HepG2 (cell line): ENCODE data around the gene VAC14. TPM values are rescaled to one million over a fixed set of nuclear protein-coding genes. Genes with fewer than 3 reads are reported as not detected.

Experiments used
- AGO2 ChIP-seq: fragments of 200-400 bp; formaldehyde crosslinking; optimal IDR thresholded peaks from 2 replicates; pipeline ENCODE3; 2017; ENCODE audit warnings: mild to moderate bottlenecking, low read depth, low read length, moderate library complexity
- ARHGAP35 ChIP-seq: sonication (generic); formaldehyde crosslinking; IDR thresholded peaks from 2 replicates; pipeline ENCODE4 v1.9.0; 2022; ENCODE audit warnings: mild to moderate bottlenecking, inconsistent platforms, moderate library complexity, missing genetic modification reagents, borderline replicate concordance
- MBNL3 ChIP-seq: fragments of 250-450 bp; sonication (Bioruptor Pico); conservative IDR thresholded peaks from 2 replicates; pipeline ENCODE4 v1.8.0; 2022; ENCODE audit warnings: mild to moderate bottlenecking, inconsistent platforms
- MTERF4 ChIP-seq: sonication (generic); formaldehyde crosslinking; IDR thresholded peaks from 2 replicates; pipeline ENCODE4 v1.8.0; 2023; ENCODE audit warnings: mild to moderate bottlenecking, missing genetic modification reagents
- NFE2L2 ChIP-seq: fragments of 150-350 bp; IDR thresholded peaks from 2 replicates; pipeline ENCODE4 v1.6.1; 2014; ENCODE audit warnings: low read length
- NFIC ChIP-seq: IDR thresholded peaks from 2 replicates; pipeline ENCODE4 v1.6.1; 2012; ENCODE audit warnings: mild to moderate bottlenecking, low read length, inconsistent platforms
- PCBP2 ChIP-seq: fragments of 200-400 bp; formaldehyde crosslinking; optimal IDR thresholded peaks from 2 replicates; pipeline ENCODE3; 2018; ENCODE audit warnings: low read length, low read depth; ENCODE audit not compliant: poor library complexity, severe bottlenecking
- SNAI1 ChIP-seq: sonication (generic); formaldehyde crosslinking; IDR thresholded peaks from 2 replicates; pipeline ENCODE4 v1.5.0; 2020; ENCODE audit warnings: mild to moderate bottlenecking, missing genetic modification reagents, borderline replicate concordance
- SOX5 ChIP-seq: IDR thresholded peaks from 2 replicates; pipeline ENCODE4 v1.6.1; 2016; ENCODE audit warnings: borderline replicate concordance
- ZBTB10 ChIP-seq: sonication (generic); formaldehyde crosslinking; IDR thresholded peaks from 2 replicates; pipeline ENCODE4 v1.4.0; 2020; ENCODE audit warnings: missing genetic modification reagents, borderline replicate concordance
- ZBTB14 ChIP-seq: sonication (generic); formaldehyde crosslinking; IDR thresholded peaks from 2 replicates; pipeline ENCODE4 v1.4.0; 2020; ENCODE audit warnings: missing genetic modification reagents
- ZHX1 ChIP-seq: sonication (generic); formaldehyde crosslinking; IDR thresholded peaks from 2 replicates; pipeline ENCODE4 v1.8.1; 2022; ENCODE audit warnings: low read depth, mild to moderate bottlenecking, missing genetic modification reagents
- ZNF24 ChIP-seq: fragments of 450-650 bp; IDR thresholded peaks from 2 replicates; pipeline ENCODE4 v1.6.1; 2017; ENCODE audit warnings: antibody characterized with exemption, mild to moderate bottlenecking
- ZNF33A ChIP-seq: sonication (generic); formaldehyde crosslinking; IDR thresholded peaks from 2 replicates; pipeline ENCODE4 v1.5.1; 2020; ENCODE audit warnings: missing genetic modification reagents, mild to moderate bottlenecking, moderate library complexity, borderline replicate concordance
- ZSCAN30 ChIP-seq: sonication (generic); formaldehyde crosslinking; IDR thresholded peaks from 2 replicates; pipeline ENCODE4 v1.5.0; 2020; ENCODE audit warnings: mild to moderate bottlenecking, missing genetic modification reagents
- polyA plus RNA-seq, 8 experiments: library from polyadenylated mRNA; depleted of rRNA in 3 of 8; stranded (reverse) in 7 of 8; unstranded in 1 of 8; fragments of >200 nt; fragmentation: Illumina TruSeq in 4 of 8; extraction: Trizol in 4 of 8; gene quantifications; 2 replicates each; pipeline versions ENCODE4 v1.2.1 to v1.2.3, GENCODE V29; 2011 to 2016; ENCODE audit warnings: low read depth in 4 of 8, missing spikeins in 1 of 8, mixed read lengths in 1 of 8; ENCODE audit not compliant: insufficient read depth in 1 of 8
- total RNA-seq, 5 experiments: library from RNA; depleted of rRNA; stranded (reverse); fragments of >200 nt; fragmentation: Illumina TruSeq; extraction: Trizol; gene quantifications; 2 replicates each; pipeline ENCODE4 v1.2.3, GENCODE V29; 2016; ENCODE audit warnings: low read depth in 1 of 5
- TF ChIP-seq, protein P1 (sequence below): sonication (generic); formaldehyde crosslinking; IDR thresholded peaks from 2 replicates; pipeline ENCODE4 v1.8.0; 2022; ENCODE audit warnings: low read depth, missing genetic modification reagents
- TF ChIP-seq, protein P2 (sequence below): sonication (generic); formaldehyde crosslinking; IDR thresholded peaks from 2 replicates; pipeline ENCODE4 v1.5.0; 2020; ENCODE audit warnings: mild to moderate bottlenecking, missing genetic modification reagents, moderate library complexity

The VAC14 gene
- total and polyA plus RNA-seq, 2 of the 13 experiments (the other 11 are each of a cell fraction or from before 2014, with no cell fraction given): 23.5 to 24.6 TPM

- TF ChIP-seq PCBP2: no peak
- TF ChIP-seq ZNF24: no peak
- peak; percentile 86; the same call in 1 of the 2 replicates for TF ChIP-seq ZBTB10 (CRISPR knock-in tag)
- TF ChIP-seq, protein P1, sequence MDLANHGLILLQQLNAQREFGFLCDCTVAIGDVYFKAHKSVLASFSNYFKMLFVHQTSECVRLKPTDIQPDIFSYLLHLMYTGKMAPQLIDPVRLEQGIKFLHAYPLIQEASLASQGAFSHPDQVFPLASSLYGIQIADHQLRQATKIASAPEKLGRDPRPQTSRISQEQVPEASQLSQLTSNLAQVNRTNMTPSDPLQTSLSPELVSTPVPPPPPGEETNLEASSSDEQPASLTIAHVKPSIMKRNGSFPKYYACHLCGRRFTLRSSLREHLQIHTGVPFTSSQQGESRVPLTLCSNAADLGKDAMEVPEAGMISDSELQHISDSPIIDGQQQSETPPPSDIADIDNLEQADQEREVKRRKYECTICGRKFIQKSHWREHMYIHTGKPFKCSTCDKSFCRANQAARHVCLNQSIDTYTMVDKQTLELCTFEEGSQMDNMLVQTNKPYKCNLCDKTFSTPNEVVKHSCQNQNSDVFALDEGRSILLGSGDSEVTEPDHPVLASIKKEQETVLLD (CRISPR knock-in tag): no peak
- peak; percentile 97 for TF ChIP-seq AGO2
- TF ChIP-seq SNAI1 (CRISPR knock-in tag): no peak; the same call in 1 of the 2 replicates
- no peak for TF ChIP-seq MBNL3 (CRISPR knock-in tag)
- TF ChIP-seq ZNF33A (CRISPR knock-in tag): no peak
- TF ChIP-seq NFIC: no peak
- TF ChIP-seq, protein P2, sequence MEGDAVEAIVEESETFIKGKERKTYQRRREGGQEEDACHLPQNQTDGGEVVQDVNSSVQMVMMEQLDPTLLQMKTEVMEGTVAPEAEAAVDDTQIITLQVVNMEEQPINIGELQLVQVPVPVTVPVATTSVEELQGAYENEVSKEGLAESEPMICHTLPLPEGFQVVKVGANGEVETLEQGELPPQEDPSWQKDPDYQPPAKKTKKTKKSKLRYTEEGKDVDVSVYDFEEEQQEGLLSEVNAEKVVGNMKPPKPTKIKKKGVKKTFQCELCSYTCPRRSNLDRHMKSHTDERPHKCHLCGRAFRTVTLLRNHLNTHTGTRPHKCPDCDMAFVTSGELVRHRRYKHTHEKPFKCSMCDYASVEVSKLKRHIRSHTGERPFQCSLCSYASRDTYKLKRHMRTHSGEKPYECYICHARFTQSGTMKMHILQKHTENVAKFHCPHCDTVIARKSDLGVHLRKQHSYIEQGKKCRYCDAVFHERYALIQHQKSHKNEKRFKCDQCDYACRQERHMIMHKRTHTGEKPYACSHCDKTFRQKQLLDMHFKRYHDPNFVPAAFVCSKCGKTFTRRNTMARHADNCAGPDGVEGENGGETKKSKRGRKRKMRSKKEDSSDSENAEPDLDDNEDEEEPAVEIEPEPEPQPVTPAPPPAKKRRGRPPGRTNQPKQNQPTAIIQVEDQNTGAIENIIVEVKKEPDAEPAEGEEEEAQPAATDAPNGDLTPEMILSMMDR (CRISPR knock-in tag): no peak
- TF ChIP-seq MTERF4 (CRISPR knock-in tag): no peak
- no peak for TF ChIP-seq NFE2L2
- TF ChIP-seq ARHGAP35 (CRISPR knock-in tag): peak; percentile 64
- no peak for TF ChIP-seq ZHX1 (CRISPR knock-in tag)
- 0 out of 2 replicates have a peak, but pooled peaks have one; percentile 6 for TF ChIP-seq SOX5 (CRISPR knock-in tag)
- TF ChIP-seq ZBTB14: 0 out of 2 replicates have a peak, but pooled peaks have one; percentile 26
- no peak for TF ChIP-seq ZSCAN30
Observed at GRCh38 chr16:70683146-70683944, 117.6 kb downstream of the VAC14 start (continued).
